DMS153 (cell line): Measurements from ENCODE around the gene PSMC1.

Experiments
- DNase-seq: peaks from one replicate; lab custom pipeline; 2025; lab: John Stamatoyannopoulos, UW

Gene PSMC1

DNA sequence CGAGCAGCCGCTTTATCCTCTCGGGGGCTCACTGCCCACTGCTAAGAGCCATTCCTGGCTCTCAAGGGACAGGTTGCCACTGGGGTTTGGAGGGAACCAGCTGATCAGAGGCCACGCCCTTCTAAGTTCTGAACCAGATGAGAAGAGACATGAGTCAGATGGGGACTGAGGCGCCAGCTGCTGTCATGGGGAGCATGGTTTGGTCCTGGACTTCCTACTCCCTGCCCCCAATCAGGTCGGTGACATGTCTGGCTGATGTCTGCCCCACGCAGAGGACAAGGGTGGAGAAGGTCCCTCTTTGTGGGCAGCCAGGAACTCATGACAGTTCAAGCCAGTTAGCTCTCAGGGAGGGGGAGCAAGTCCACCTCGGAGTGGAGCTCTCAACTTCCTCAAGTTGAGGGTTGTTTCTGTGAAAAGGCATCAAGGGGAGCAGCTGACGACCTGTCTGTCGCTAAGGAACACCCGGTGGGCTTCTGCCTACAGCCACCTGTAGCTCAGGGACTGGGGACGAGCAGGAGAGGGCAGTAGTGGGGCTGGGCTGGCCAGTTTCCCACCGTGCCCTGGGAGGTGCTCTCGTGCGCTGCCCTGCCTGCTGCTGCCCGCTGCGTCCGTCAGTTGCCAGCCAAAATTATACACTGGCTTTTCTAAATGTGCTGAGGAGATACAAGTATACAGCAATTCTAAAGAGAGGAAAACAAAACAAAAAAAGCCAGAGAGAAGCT is 20.5 kb downstream of the PSMC1 start:
- DNase-seq = no peak

DNA sequence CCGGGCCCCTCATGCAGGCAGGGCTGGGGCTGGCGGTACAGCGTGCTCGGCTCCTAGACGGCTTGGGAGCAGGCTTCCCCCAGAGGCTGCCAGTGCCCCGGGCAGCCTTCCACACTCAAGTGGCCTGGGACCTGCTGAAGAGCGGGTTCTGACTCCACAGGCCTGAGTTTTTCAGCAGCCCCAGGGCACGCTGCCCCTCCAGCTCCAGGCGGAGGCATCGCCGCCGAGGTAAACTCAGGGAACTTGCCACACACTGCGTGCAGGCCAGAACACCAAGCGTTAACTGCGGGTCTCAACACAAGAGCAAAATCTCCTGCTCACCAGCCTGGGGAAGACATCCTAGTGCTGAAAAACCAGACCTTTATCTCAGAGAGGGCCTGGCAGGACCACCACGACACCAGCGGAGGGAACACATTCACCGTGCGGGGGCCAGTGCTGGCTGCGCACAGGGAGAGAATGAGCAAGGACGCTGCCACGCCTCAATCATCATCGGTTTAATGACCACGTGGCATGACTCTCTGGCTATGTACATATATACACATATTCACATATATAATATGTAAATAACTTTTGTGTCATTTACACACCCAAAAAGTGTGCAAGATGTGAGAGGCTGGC is 21.3 kb downstream of the PSMC1 start:
- DNase-seq = no peak

DNA sequence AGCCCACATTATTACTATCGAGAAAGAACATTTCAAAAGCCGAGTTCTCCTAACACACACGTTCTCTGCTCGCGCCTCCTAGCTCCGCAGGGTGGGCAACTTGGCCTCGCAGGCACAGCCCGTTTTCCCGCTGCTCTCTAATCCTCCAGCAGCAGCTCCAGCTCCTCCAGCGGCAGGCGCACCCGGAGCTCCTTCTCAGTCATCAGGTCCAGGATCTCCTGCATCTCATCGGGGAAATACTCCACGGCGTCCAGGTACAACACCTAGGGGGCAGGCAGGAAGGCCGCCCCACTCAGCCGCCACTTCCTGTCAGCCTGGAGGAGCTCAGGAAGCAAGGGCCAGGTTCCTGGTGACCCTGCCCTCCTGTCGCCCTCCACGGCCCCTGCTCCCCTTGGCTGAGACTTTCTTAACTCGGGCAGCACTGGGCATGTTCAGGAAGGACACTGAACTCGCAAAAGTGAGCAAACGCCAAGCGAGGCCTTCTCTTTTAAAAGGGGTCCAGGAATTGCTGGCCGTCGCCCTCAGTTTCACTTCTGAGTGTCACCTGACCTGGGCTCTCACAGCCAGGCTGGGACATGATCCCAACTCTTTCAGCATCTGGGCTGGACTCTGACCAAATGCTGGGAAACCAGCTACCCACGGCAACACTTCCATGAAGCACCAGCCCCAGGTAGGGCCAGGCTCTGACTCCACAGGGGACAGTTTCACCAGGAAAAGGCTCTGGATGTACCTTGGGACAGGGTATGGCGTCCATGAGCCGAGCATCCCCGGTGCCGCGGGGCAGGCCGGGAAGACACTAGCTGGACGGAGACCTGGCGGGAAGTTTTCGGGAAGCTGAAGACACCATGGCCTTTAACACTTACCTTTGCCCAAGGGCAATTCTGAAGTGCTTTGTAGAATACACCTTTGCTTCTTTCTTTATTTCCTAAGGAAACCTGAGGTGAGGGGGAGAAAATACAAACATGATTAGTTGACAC is 22.1 kb downstream of the PSMC1 start:
- no peak for DNase-seq

DNA sequence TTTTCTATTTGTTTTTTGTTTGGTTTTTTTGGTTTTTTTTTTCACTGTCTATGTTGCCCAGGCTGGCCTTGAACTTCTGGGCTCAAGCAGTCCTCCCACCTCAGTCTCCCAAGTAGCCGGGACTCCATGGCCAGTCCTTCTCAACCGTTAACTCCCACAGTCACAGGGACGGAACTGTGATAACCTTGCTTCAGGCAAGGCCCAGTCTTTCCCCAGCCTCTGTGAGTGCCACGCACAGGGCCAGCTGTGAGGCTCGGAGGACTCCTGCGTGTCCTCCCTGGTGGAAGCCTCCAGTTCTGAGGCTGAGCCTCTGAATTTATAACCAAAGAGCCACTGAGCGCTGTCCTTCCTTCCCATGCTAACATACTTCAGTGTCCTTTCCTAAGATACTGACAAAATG is 23.7 kb downstream of the PSMC1 start:
- no peak for DNase-seq

DNA sequence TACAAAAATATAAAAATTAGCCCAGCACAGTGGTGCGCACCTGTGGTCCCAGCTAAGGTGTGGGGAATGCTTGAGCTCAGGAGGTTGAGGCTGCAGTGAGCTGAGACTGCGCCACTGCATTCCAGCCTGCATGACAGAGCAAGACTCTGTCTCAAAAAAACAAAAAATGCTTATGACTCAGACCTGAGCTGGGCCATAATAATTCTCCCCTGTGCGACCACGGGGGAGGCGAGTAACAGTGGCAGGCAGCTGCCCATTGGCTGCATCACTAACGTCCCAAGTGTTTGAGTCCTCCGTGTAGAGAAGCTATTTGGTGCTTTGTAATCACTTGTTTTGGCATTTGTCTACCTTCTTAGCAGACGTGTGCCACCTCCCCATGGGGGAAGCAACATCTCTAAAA is 24.9 kb downstream of the PSMC1 start:
- no peak for DNase-seq

DNA sequence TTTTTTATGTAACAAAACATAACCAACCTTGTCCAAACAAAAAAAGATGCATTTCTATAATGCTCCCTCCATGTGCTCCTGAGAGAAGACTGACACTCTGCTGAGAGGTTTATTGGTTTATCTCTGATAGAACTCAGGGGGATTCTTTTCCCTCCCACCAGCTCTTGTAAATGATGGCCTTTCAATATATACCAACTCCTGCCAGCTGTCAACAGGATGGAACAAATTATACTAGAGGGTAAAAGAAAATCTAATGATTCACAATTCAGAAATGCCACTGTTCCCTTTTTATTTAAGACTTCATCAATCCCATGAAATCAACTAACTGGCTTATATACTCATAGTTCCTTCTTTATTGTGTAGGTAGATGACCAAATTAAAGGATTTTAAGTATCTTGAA is 25.4 kb downstream of the PSMC1 start:
- DNase-seq = no peak

DNA sequence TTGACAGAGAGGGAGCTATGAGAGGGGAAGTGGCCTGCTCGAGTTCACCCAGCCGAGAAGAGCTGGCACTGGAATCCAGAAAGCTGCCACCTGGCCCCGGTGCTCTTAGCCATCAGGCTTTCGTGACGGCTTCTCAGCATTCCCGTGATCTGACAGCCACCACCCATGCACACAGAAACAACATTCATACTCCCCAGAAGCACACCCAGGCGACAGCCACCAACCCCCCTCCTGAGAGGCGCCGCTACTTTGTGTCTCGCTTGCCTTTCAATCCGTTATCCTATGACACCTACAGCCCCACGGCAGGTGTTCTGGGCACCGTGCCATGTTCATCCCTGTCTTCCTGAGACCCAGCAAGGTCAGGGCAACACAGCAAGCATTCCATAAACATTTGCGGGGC is 31.4 kb downstream of the PSMC1 start:
- no peak for DNase-seq

DNA sequence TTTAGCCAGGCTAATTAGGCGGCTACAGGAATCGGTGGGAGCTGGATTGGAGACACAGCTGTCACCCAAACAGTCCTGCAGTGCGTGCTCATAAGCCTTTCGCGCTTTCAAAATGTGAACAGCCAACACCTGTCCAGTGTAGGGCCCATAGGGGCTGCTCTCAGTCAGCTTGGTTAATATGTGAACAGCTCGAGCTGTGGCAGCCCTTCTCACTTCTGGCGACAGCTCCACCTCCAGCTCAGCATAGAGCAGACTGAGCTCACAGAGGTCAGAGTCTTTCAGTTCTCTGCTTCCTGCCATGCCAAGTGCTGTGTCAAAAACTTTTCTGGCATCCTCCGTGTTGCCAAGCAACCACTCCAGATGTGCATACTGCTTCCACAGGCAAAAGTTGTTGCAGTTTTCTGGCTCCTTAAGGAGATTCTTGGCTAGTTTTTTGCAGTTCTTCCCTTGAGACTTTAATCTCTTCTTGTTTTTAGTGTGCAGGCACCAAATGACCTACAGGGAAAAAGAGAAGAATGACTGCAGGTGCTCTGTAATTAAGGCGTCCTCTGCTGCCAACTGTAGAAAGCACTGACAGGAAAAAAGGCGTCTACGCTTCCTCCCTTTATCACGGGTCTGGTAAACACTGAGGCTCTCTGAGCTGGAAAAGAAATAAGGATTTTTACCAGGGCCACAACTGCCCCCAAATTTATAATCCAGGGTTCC is 32.5 kb downstream of the PSMC1 start:
- DNase-seq = no peak

DNA sequence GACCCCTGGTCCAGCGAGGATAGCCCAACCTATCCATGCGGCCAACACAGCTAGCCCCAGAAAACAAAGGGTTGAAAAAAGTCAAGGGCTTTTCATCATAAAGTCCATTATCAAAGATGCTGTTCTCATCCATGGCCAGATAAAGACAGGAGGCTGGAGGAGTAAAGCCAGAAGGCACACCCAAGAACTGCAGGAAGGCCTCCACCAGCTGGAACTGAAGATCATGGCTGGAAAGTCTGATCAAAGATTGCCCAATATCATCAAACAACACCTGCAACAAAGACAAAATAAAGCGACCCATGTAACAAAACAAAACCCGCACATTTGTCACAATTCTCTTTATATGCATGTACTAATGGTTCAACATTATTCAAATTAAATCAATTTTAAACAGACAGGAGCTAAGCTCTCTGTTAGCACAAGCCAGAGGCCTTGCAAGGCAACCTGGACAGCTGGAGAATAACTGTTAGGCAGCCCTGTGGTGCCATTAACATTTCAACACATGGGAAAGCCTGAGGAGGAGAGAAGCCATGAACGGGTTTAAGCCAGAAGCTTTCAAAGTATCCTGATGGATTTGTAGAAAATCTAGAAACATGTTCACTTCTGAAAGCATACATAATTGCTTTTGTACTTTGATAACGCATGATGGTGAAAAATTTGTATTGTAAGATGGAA is 34.1 kb downstream of the PSMC1 start:
- DNase-seq = no peak

DNA sequence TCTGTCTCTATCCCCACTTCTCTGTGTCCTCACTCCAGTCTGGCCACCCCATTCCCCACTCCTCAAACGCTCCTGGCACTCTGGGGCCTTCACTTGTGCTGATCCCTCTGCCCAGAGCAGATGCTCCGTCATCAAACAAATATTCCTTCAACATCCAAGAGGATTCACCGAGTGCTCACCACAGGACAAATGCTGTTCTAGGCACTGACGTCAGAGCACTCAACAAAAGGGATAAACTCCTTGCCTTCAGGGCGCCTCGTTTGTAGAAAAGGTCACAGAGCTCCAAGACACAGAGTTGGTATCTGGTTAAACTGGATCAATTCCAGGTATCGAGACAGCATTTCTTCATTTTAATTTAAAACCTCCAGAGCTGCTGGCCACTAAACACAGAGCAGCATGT is 35.3 kb downstream of the PSMC1 start:
- no peak for DNase-seq

DNA sequence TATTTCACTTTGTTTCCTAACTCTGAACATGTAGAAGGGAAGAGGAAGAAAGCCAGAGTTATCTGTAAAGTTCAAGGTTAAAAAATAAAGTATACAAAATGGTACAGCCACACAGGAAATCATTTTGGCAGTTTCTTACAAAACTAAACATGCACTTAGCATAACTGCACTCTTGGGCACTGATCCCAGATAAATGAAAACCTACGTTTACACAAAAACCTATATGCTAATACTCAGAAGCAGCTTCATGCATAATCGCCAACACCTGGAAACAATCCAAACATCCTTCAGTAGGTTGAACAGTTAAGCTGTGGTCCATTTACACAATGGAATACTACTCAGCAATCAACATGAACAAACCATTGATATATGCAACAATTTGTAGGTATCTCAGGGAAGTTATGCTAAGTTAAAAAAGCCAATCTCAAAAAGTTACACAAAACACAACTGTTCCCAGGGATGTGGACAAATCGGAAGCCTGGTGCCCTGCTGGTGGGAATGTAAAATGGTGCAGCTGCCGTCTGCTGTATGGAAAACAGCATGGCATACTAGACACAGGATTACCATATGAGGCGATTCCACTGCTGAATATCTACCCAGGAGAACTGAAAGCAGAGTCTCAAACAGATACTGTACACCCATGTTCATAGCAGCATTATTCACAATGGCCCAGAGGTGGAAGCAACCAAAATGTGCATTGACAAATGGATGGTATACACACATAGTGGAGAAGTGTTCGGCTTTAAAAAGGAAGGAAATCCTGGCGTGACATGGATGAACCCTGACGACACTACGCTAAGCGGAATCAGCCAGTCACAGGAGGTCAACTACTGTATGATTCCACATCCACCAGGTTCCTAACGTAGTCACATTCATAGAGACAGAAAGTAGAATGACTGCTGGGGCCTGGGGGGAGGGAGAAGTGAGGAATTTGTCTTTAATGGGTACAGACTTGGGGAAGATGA is 37.7 kb downstream of the PSMC1 start:
- DNase-seq = no peak

DNA sequence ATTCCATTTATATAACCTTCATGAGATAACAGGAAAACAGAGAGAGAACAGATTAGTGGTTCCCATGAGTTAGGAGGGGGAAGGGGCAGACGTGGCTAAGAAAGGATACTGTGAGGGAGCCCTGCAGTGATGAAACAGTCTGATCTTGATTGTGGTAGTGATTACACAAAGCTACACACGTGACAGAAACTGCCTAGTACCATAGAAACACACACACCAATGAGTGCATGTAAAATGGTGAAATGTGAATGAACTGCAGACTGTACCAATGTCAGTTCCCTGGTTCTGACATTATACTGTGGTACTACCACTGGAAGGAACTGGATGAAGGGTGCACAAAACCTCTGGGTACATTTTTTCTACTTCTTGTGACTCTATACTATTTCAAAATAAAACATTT is 38.5 kb downstream of the PSMC1 start:
- DNase-seq = no peak

DNA sequence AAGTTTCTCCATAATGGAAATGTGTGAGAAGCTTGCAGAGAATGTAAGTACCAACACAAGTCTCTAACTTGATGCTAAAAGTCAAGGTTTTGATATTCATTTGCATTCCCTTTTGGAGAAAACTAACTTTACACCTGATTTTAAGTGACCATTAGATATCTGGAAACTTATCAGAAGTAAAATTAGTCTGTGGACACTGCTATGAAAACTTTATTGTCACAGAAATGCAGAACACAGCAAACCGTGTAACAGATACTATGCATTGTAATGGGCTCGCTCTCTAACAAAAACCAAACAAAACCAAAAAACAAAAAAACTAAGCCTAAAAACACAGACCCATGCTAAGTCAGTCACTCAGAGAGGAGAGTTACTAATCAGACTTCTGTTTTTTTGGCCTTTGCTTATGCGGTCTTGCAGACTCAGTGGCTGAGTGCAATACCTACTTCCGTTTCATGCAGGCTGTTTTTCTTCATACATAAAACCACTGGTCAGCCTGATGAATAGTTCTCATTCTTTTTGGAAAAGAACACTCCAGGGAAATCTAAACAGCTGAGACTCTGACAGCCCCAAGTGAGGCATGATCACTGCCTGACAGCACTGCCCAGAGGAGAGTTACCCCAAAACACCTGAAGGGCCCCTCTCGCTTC is 39.6 kb downstream of the PSMC1 start:
- DNase-seq = no peak

DNA sequence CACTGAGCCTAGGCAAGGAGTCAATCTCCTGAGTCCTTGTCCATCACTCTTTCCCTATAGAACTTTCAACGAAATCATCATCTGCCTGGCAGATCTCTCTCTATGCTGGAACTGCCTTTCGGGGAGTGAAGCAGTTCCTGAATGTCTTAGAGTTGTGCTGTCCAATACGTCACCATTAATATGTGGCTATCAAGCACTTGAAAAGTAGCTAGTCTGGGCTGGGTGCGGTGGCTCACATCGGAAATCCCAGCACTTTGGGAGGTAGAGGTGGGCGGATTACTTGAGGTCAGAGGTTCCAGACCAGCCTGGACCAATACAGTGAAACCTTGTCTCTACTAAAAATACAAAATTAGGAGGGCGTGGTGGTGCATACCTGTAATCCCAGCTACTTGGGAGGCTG is 40.3 kb downstream of the PSMC1 start:
- DNase-seq = no peak

DNA sequence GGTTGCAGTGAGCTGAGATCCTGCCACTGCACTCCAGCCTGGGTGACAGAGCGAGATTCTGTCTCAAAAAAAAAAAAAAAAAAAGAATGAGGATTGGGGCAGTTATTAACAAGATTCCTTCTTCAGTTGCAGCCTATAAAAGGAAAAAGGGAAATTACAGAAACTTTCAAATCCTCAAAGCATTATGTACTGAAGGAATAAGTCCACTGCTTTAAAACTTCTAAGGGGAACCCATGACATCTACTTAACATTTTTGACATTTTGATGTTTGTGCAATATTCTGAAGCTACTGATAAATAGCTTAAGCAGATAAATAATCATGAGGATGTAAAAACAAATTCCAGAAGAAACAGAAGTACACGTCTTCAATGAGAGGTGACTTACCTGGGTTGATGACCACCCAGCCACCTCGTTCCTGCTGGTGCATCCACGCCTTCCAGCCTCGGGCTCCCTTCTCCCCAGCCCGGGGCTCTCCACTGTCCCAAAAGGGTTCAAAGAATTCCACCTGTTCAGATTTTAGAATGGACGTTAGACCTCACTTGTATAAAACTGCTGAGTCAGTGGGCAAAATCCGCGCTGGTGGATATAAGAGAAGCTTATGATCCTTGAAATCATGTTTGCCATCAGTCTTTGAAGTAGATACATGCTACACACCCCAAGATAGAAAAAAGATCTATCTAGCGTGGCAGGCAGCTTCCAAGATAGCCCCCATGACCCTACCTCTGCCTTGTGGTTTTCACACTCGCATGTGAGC is 41.7 kb downstream of the PSMC1 start:
- no peak for DNase-seq

DNA sequence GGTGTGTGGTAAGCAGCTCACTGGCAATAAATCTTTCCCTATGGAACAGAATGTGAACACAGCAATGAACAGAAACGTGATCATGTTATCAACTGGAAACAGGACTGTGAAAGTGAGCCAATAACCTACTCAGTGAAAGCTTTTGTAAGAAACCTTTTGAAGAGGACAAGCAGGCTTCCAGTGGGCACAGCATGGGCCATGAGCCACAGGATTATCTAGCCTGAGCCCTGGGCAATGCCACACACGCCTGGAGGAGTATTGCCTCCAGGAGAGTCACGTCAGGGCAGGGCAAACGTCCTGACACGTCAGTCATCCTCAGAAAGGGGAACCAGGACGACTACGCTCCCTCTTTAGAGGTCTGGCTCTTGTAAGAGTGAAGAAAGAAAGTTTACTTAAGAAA is 43.1 kb downstream of the PSMC1 start:
- DNase-seq = no peak

DNA sequence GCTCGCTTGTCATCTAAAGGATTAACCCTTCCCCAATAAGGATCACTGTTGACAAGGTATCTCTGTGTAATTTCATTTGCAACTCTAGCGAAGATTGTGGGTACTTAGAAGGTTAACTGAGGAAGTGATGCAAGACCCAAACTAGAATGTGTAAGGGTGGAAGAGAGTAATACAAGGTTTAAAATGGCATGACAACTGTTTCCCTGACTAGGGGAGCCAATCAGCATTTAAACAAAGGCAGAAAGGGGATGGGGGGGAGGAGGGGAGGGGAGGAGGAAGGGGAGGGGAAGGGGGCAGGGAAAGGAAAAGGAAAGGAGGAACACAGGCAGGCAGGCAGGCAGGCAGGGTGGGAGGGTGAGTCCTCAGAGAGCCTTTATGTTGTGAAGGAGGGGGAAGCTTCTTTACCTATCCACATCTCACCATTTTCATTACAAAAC is 44.3 kb downstream of the PSMC1 start:
- no peak for DNase-seq

DNA sequence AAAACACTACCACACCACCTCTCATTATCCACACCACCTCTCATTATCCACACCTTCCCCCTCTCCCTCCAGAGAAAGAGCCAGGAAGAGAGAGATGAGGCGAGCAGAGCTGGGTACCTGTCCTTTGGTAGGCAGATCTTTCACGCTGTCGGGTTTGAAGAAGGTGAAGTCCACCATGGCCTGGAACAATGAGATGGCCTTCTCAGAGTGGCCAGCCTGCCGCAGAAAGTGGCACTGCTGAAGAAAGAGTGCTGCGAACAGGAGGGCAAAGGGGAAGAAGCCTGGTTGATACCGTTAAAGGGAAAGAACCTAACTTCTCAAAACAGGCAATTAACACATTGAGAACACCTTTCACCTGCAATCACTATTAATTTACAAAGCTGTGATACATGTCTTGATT is 44.8 kb downstream of the PSMC1 start:
- no peak for DNase-seq

DNA sequence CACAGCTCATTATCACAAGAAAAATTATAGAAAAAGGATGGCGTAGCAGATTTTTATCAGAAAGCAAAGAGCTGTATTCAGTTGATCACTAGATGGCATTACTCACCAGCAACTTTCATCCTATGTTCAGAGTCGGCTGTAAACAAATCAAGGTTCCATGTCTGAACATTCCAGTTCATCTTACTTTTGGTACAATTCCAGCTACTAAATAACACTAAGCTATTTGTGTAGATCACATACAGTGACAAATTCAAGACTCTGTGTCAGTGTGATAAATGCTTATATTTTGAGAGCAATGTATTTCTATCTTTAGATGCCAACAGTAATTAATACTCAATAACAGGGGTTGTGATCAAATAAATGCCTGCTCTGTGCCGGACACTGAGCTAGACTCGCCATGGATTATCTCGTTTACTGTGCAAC is 45.3 kb downstream of the PSMC1 start:
- peak; percentile 8 for DNase-seq
